ENCODE measurements around the gene IDS. TPM values are rescaled to one million over a fixed set of nuclear protein-coding genes. Genes with fewer than 3 reads are reported as not detected.
"Not testable (repeated sequence)": the region's sequence is repeated elsewhere in the genome, so short reads cannot be mapped to it uniquely, and the experiment has no call there.

The IDS gene
- total RNA-seq, 1 experiment from 2014 or later: 39.2 TPM

DNA sequence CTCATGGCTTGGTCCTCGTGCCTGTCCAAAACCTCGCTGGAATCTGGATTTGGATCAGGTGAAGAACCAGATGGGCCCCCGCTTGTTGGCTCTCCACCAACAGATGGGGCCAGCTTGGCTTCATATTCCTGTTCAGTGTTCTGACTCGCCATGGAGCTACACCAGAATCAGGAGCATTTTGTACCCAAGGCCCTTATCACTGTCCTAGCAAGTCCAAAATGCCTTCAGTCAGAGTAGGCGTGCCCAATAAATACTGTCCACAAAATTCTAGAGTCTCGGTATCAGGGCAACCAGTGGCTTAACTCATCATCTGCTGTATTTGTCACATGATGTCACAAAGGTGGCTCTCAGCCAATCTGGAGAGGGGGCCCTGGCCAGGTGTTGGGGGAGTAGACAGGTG lies 44.6 kb upstream of the IDS start, which contains the start of gene HSFX3:
Gene HSFX3 (minus strand): TSS at position 224 of the 400 bp plus-strand sequence. CDS start 72 bp downstream, at position 152.
- H2BK5ac ChIP-seq (ENCODE audit: insufficient read length, low read length); H3K56ac ChIP-seq (ENCODE audit: insufficient read length, low read depth, low read length); H3K4me1 ChIP-seq (ENCODE audit: insufficient read depth, low read length); H2BK20ac ChIP-seq (ENCODE audit: low read depth, low read length, poor library complexity, severe bottlenecking); H3K4ac ChIP-seq (ENCODE audit: low read depth, low read length); H3K27ac Mint-ChIP-seq; H3K23me2 ChIP-seq (ENCODE audit: insufficient read length, low read depth, low read length, poor library complexity, severe bottlenecking); H3K9ac ChIP-seq (ENCODE audit: extremely low read depth, insufficient read length, low read length); H2AFZ ChIP-seq (ENCODE audit: low read length); H3K9me3 ChIP-seq (ENCODE audit: control insufficient read depth, low read depth, low read length); H3K4me1 Mint-ChIP-seq; H2BK12ac ChIP-seq (ENCODE audit: insufficient read length, low read depth, low read length); H3K4me2 ChIP-seq (ENCODE audit: insufficient read depth, insufficient read length, low read length); H3K27ac ChIP-seq (ENCODE audit: insufficient read length, low read depth, low read length); H4K91ac ChIP-seq (ENCODE audit: insufficient read length, low read depth, low read length); H3K23ac ChIP-seq (ENCODE audit: insufficient read length, low read depth, low read length); H2BK15ac ChIP-seq (ENCODE audit: low read depth, low read length); H3K79me1 ChIP-seq (ENCODE audit: insufficient read depth, low read depth, low read length, poor library complexity, severe bottlenecking); H2BK120ac ChIP-seq (ENCODE audit: low read depth, low read length, poor library complexity, severe bottlenecking); H3K79me2 ChIP-seq (ENCODE audit: insufficient read depth, low read length); H3K18ac ChIP-seq (ENCODE audit: insufficient read length, low read depth, low read length); H4K8ac ChIP-seq (replicated peaks; ENCODE audit: insufficient read length, low read depth, low read length); H4K20me1 ChIP-seq (ENCODE audit: control insufficient read depth, insufficient read depth, insufficient read length); DNase-seq; H3K4me3 Mint-ChIP-seq; H2AK5ac ChIP-seq (ENCODE audit: insufficient read length, low read length); H3K27me3 Mint-ChIP-seq (ENCODE audit: low read depth); H3K27me3 ChIP-seq (ENCODE audit: insufficient read depth, low read length); H4K5ac ChIP-seq (ENCODE audit: insufficient read length, low read depth, low read length); H3T11ph ChIP-seq (ENCODE audit: low read length); H3K9me3 Mint-ChIP-seq; H3K36me3 Mint-ChIP-seq (ENCODE audit: insufficient read depth in 1 of 3, low read depth in 3 of 3); H3K14ac ChIP-seq (ENCODE audit: insufficient read depth, low read length): not testable (repeated sequence)
- no CpG with 5 or more reads among the region's 6 CpGs for WGBS (ENCODE audit: extremely low coverage, insufficient read length, low lambda C conversion rate)

DNA sequence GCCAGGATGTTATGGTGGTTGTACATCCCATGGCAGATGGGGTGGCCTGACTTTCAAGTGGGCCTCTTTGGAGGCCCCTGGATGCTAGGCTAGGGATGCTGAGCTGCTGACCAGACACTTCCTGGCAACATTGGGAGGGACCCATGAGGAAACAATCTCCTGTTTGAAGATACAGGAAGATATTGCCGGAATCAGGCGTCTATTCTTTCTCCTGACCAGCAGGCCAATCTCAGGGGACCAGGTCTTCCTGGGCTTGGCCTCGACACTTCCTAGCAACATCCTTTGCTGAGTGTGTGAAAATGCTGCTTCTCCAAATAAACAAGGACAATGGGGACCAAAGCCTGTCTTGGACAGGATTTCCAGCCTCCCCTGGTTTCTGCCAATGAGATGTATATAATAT lies 42.7 kb upstream of the IDS start:
- H3K27ac ChIP-seq (ENCODE audit: insufficient read length, low read depth, low read length); H3K4me3 Mint-ChIP-seq; DNase-seq; H3K4me1 Mint-ChIP-seq; H3K4me1 ChIP-seq (ENCODE audit: insufficient read depth, low read length); H2AFZ ChIP-seq (ENCODE audit: low read length); H3K27me3 Mint-ChIP-seq (ENCODE audit: low read depth); H2AK5ac ChIP-seq (ENCODE audit: insufficient read length, low read length); H4K8ac ChIP-seq (replicated peaks; ENCODE audit: insufficient read length, low read depth, low read length); H3T11ph ChIP-seq (ENCODE audit: low read length); H2BK5ac ChIP-seq (ENCODE audit: insufficient read length, low read length); H2BK20ac ChIP-seq (ENCODE audit: low read depth, low read length, poor library complexity, severe bottlenecking); H2BK12ac ChIP-seq (ENCODE audit: insufficient read length, low read depth, low read length); H3K27ac Mint-ChIP-seq; H3K79me2 ChIP-seq (ENCODE audit: insufficient read depth, low read length); H3K9me3 ChIP-seq (ENCODE audit: control insufficient read depth, low read depth, low read length); H3K4me2 ChIP-seq (ENCODE audit: insufficient read depth, insufficient read length, low read length); H3K56ac ChIP-seq (ENCODE audit: insufficient read length, low read depth, low read length); H3K18ac ChIP-seq (ENCODE audit: insufficient read length, low read depth, low read length); H3K23me2 ChIP-seq (ENCODE audit: insufficient read length, low read depth, low read length, poor library complexity, severe bottlenecking); H4K20me1 ChIP-seq (ENCODE audit: control insufficient read depth, insufficient read depth, insufficient read length); H2BK120ac ChIP-seq (ENCODE audit: low read depth, low read length, poor library complexity, severe bottlenecking); H3K23ac ChIP-seq (ENCODE audit: insufficient read length, low read depth, low read length); H3K79me1 ChIP-seq (ENCODE audit: insufficient read depth, low read depth, low read length, poor library complexity, severe bottlenecking); H3K36me3 Mint-ChIP-seq (ENCODE audit: insufficient read depth in 1 of 3, low read depth in 3 of 3); H3K4ac ChIP-seq (ENCODE audit: low read depth, low read length); H4K5ac ChIP-seq (ENCODE audit: insufficient read length, low read depth, low read length); H4K91ac ChIP-seq (ENCODE audit: insufficient read length, low read depth, low read length); H3K27me3 ChIP-seq (ENCODE audit: insufficient read depth, low read length); H3K9ac ChIP-seq (ENCODE audit: extremely low read depth, insufficient read length, low read length); H2BK15ac ChIP-seq (ENCODE audit: low read depth, low read length); H3K14ac ChIP-seq (ENCODE audit: insufficient read depth, low read length): not testable (repeated sequence)
- peaks cover 8 to 10% of the 10 kb centered on the region in 2 experiments; a peak in 4 of 5 replicates for H3K9me3 Mint-ChIP-seq
- WGBS (ENCODE audit: extremely low coverage, insufficient read length, low lambda C conversion rate): no CpG with 5 or more reads among the region's 3 CpGs
